ENCODE measurements around the gene CD4. TPM values are rescaled to one million over a fixed set of nuclear protein-coding genes. Genes with fewer than 3 reads are reported as not detected.

CD4 gene
- total RNA-seq, 1 donor, result 1.7 TPM

DNA sequence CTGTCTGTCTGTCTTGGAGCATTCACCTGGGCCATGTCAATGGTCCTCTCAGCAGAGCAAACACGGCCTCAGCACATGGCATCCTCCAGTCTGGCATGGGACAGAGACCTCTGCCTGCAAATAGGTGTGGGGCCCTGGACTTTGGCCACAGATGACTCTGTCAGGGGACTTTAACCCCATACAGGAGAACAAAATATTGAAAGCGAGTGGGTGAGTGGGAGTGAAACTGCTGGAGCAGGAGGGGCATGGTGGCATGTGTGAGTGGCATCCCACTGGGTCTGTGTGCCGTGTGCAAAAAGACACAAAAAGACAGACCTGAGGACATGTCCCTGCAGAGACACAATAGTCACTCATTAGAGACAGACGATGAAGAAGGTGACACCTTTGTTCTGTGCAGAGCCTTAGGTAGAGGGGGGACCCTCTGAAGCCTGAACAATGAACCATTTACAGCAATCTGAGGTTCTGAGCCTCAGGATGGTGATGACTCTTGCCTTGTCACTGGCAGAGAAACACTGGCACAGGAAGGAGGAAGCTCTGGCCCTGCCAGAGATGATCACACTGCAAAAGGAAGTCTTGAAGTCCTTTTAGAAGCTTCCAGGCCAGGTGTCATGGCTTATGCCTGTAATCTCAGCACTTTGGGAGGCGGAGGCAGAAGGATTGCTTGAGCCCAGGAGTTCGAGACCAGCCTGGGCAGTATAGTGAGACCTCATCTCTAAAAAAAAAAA is 9.5 kb upstream of the CD4 start:
- no peak overlapping the region for H3K4me3 ChIP-seq (ENCODE audit: low read depth, low read length)
- no peak for DNase-seq (ENCODE audit: low read depth)

DNA sequence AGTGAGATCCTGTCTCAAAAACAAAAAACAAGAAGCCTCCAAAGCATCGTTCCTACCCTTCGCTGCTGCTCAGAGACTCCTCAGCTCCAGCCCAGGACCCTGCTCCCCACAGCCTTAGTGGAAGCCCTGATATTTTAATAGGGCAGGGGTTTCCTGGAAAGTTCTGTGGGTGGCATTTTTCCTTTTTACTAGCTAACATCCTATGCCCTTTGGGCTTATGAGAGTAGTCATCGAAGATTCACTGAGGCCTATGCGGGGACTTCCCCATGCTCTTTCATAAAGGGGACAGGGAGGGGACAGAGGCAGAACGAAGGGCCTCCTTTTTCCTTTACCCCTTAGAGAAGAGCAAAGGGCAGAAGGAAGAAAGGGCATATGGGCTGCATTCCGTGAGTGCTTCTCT is 8.8 kb upstream of the CD4 start:
- TF ChIP-seq, protein P1, sequence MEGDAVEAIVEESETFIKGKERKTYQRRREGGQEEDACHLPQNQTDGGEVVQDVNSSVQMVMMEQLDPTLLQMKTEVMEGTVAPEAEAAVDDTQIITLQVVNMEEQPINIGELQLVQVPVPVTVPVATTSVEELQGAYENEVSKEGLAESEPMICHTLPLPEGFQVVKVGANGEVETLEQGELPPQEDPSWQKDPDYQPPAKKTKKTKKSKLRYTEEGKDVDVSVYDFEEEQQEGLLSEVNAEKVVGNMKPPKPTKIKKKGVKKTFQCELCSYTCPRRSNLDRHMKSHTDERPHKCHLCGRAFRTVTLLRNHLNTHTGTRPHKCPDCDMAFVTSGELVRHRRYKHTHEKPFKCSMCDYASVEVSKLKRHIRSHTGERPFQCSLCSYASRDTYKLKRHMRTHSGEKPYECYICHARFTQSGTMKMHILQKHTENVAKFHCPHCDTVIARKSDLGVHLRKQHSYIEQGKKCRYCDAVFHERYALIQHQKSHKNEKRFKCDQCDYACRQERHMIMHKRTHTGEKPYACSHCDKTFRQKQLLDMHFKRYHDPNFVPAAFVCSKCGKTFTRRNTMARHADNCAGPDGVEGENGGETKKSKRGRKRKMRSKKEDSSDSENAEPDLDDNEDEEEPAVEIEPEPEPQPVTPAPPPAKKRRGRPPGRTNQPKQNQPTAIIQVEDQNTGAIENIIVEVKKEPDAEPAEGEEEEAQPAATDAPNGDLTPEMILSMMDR (IDR thresholded peaks at IDR 0.05; ENCODE audit: insufficient read depth, low read depth, low read length), result no peak
- DNase-seq (ENCODE audit: low read depth), result no peak
- no peak overlapping the region for H3K4me3 ChIP-seq (ENCODE audit: low read depth, low read length)

More for the DNA sequence above, 9.5 kb upstream of the CD4 start:
- TF ChIP-seq, protein P1 (IDR thresholded peaks at IDR 0.05; ENCODE audit: insufficient read depth, low read depth, low read length), result no peak

DNA sequence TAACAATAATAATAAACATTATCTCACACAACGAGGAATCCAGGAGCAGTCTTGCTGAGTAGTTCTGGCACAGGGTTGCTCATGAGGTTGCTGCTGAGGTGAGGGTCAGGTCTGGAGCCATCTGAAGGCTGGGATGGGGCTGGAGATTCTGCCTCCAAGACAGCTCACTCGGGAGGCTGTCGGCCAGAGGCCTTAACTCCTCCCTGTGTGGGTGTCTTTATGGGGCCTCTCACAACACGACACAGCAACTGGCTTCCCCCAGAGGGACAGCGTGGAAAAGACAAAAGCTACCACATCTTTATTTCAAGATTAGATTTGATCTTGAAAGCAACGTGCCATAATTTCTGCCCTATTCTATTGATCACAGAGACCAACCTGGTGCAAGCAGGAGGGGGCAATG is 7.2 kb upstream of the CD4 start:
- no peak overlapping the region for H3K4me3 ChIP-seq (ENCODE audit: low read depth, low read length)
- DNase-seq (ENCODE audit: low read depth), result no peak
- TF ChIP-seq, protein P1 (IDR thresholded peaks at IDR 0.05; ENCODE audit: insufficient read depth, low read depth, low read length), result no peak

DNA sequence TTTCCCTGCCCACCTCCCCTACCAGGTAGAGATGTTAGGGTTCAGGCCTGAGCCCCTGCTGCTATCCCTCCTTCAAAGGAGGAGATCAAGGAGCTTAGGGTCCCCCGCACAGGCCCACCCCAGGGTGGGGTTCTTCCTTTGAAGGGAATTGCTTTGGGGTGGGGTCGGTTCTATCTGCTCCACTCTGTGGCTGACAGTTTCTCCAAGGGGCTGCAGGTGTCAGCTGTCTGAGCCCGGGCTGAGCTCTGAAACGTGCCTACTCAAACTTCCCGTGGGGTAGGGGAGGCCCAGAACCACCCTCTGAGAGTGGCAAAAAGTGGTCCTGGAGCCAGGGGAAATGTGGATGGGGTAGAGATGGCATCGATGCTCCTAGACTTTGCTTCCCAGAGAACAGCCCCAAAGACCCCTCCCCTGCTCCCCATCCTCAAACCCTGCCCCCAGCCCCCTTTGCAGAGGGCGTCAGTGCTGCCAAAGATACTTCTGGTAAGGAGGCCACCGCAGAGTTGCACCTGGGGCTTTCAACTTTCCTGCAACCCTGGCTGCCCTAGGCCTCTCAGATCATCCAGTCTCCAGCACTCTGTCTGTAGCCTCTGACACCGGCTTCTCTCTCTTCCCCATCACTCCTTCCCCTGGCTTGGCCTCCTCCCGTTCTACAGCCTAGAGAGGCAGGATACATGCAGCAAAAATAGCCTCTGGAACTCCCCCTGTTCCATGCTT is 6.3 kb upstream of the CD4 start:
- no peak overlapping the region for H3K4me3 ChIP-seq (ENCODE audit: low read depth, low read length)
- TF ChIP-seq, protein P1 (IDR thresholded peaks at IDR 0.05; ENCODE audit: insufficient read depth, low read depth, low read length), result no peak
- DNase-seq (ENCODE audit: low read depth), result no peak

DNA sequence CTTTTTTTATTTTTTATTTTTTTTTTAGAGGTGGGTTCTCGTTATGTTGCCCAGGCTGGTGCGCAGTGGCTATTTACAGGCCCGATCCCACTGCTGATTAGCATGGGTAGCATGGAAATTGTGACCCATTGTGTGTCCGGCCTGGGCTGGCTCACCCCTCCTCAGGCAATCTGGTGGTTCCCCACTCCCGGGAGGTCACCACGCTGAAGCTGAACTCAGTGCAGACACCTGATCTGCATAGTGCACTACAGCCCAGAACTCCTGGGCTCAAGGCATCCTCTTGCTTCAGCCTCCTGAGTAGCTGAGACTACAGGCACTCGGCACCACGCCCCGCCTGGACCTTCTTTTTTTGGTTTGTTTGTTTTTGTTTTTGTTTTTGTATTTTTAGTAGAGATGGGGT is 5.5 kb upstream of the CD4 start:
- DNase-seq (ENCODE audit: low read depth), result no peak
- TF ChIP-seq, protein P1 (IDR thresholded peaks at IDR 0.05; ENCODE audit: insufficient read depth, low read depth, low read length), result no peak
- no peak overlapping the region for H3K4me3 ChIP-seq (ENCODE audit: low read depth, low read length)

DNA sequence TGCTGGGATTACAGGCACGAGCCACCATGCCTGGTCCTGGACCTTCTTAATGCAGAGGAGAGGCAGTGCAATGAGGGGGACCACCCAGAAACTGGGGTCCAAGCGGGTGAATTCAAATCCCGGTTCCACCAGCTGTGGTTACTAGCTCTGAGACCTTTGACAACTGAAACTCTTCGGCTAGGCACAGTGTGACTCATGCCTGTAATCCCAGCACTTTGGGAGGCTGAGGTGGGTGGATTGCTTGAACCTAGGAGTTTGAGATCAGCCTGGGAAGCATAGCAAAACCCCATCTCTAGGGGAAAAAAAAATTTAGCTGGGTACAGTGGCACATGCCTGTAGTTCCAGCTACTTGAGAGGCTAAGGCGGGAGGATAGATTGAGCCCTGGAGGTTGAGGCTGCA is 5.0 kb upstream of the CD4 start:
- DNase-seq (ENCODE audit: low read depth), result no peak
- TF ChIP-seq, protein P1 (IDR thresholded peaks at IDR 0.05; ENCODE audit: insufficient read depth, low read depth, low read length), result no peak

More for the DNA sequence above, 5.0 kb upstream of the CD4 start:
- no peak overlapping the region for H3K4me3 ChIP-seq (ENCODE audit: low read depth, low read length)
